GM23248 (cell line): ENCODE measurements around the gene TAF10. TPM values are rescaled to one million over a fixed set of nuclear protein-coding genes. Genes with fewer than 3 reads are reported as not detected.

Source experiments
- DNase-seq: peaks from one replicate; pipeline ENCODE4 v3.0.0-alpha.2; 2015
- H2AFZ ChIP-seq: fragments of 200-600 bp; sonication (generic); 2 replicates; pipeline ENCODE4 v1.6.1; 2016; ENCODE audit warnings: antibody characterized with exemption
- H3F3A ChIP-seq: fragments of 200-600 bp; sonication (generic); 2 replicates; pipeline ENCODE4 v1.6.1; 2016; ENCODE audit warnings: mild to moderate bottlenecking, antibody characterized with exemption, mixed run types; ENCODE audit not compliant: insufficient read depth
- H3K27ac ChIP-seq: fragments of 200-600 bp; sonication (generic); 2 replicates; pipeline ENCODE4 v1.5.1; 2016; ENCODE audit warnings: mild to moderate bottlenecking
- H3K27me3 ChIP-seq: fragments of 200-600 bp; sonication (generic); replicated peaks from 2 replicates; pipeline ENCODE4 v1.6.1; 2016; ENCODE audit warnings: mild to moderate bottlenecking; ENCODE audit not compliant: insufficient read depth
- H3K36me3 ChIP-seq: fragments of 200-600 bp; sonication (generic); 2 replicates; pipeline ENCODE4 v1.6.1; 2016; ENCODE audit warnings: low read depth, mild to moderate bottlenecking
- H3K4me1 ChIP-seq: fragments of 200-600 bp; sonication (generic); 2 replicates; pipeline ENCODE4 v1.6.1; 2016; ENCODE audit warnings: mild to moderate bottlenecking; ENCODE audit not compliant: insufficient read depth
- H3K4me2 ChIP-seq: fragments of 200-600 bp; sonication (generic); one replicate; pipeline ENCODE4 v1.6.1; 2016; ENCODE audit warnings: mild to moderate bottlenecking; ENCODE audit not compliant: unreplicated experiment
- H3K4me3 ChIP-seq: fragments of 200-600 bp; sonication (generic); 2 replicates; pipeline ENCODE4 v1.5.1; 2016; ENCODE audit warnings: mild to moderate bottlenecking
- H3K79me2 ChIP-seq: fragments of 200-600 bp; sonication (generic); 2 replicates; pipeline ENCODE4 v1.6.1; 2016; ENCODE audit warnings: mild to moderate bottlenecking; ENCODE audit not compliant: insufficient read depth
- H3K9ac ChIP-seq: fragments of 200-600 bp; sonication (generic); 2 replicates; pipeline ENCODE4 v1.6.1; 2016; ENCODE audit warnings: mild to moderate bottlenecking
- H3K9me2 ChIP-seq: fragments of 200-600 bp; sonication (generic); 2 replicates; pipeline ENCODE4 v1.6.1; 2016; ENCODE audit warnings: mixed run types, mild to moderate bottlenecking, moderate library complexity; ENCODE audit not compliant: insufficient read depth
- H3K9me3 ChIP-seq: fragments of 200-600 bp; sonication (generic); one replicate; pipeline ENCODE4 v1.6.1; 2017; ENCODE audit warnings: low read depth
- H4K20me1 ChIP-seq: fragments of 200-600 bp; sonication (generic); 2 replicates; pipeline ENCODE4 v1.6.0; 2016; ENCODE audit not compliant: insufficient read depth
- EZH2 ChIP-seq: fragments of 200-600 bp; sonication (generic); IDR thresholded peaks from 2 replicates; pipeline ENCODE4 v1.6.1; 2018; ENCODE audit warnings: antibody characterized with exemption, mild to moderate bottlenecking; ENCODE audit not compliant: insufficient read depth, poor library complexity, severe bottlenecking
- EZH2phosphoT487 ChIP-seq: fragments of 200-600 bp; sonication (generic); IDR thresholded peaks from 2 replicates; pipeline ENCODE4 v1.6.1; 2018; ENCODE audit warnings: antibody characterized with exemption, moderate library complexity, mild to moderate bottlenecking, low read depth; ENCODE audit not compliant: insufficient read depth
- WGBS, 2 experiments: methylation state at CpG; one replicate each; pipeline ENCODE4 v1.1.6; 2015 to 2017; ENCODE audit warnings: low lambda C conversion rate in 2 of 2, low coverage in 1 of 2; ENCODE audit errors: missing lambda C conversion rate in 2 of 2; 5-methylcytosine and 5-hydroxymethylcytosine counted together
- in situ Hi-C: fragments of 300-500 bp; cut with MboI; formaldehyde crosslinking; loops from 2 replicates; pipeline ENCODE4 v1.15.0; 2020
- polyA plus RNA-seq: library from polyadenylated mRNA; unstranded; fragments of >200 nt; fragmentation: Nextera tagmentation; extraction: Ambion mirVana; gene quantifications from 2 replicates; pipeline ENCODE4 v1.2.1, GENCODE V29; 2016
- total RNA-seq: library from RNA; depleted of rRNA; stranded (reverse); fragments of >200 nt; shearing (Covaris generic); gene quantifications from 2 replicates; pipeline ENCODE4 v1.2.3, GENCODE V29; 2014

TAF10 gene
- total and polyA plus RNA-seq, 2 experiments from 2014 or later = 67.9 to 172 TPM

DNA sequence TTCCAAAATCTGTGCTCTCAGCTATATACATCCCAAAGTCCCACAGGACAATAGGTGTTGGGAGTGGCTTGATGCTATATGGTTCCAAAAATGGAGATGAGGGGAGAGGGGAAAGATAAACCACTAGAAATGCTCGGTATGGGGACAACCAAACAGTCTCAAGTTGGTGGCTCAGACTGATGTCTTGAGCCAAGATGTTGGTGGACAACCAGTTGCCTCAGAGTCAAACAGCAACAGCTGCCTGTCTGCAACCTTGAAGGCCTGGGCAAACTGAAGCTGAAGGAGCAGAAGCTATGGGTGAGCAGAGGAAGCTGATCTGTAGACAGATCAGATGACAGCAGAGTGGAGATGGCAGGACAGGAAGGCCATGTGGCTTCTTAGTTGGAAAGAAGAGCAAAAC is 12.6 kb downstream of the TAF10 start:
- peaks cover 7% of the 10 kb centered on the region for H3F3A ChIP-seq
- H3K9me3 ChIP-seq = no peaks in the 10 kb centered on the region
- H3K4me1 ChIP-seq = peaks cover 8% of the 10 kb centered on the region
- H3K4me3 ChIP-seq = no peak overlapping the region
- peaks cover 36% of the 10 kb centered on the region; the same call in 1 of the 2 replicates for H3K36me3 ChIP-seq
- H3K79me2 ChIP-seq = peaks cover 72% of the 10 kb centered on the region
- no peak overlapping the region for H2AFZ ChIP-seq
- no peak for DNase-seq
- H3K4me2 ChIP-seq = no peak overlapping the region
- no peaks in the 10 kb centered on the region for H3K9me2 ChIP-seq
- no peak overlapping the region for H3K27ac ChIP-seq
- TF ChIP-seq EZH2 = no peak
- no peak for TF ChIP-seq EZH2phosphoT487
- 59 to 70% methylated on average over 1 of the region's 1 CpG for WGBS, 2 experiments
- in situ Hi-C loops = no loop called here
- no peaks in the 10 kb centered on the region for H4K20me1 ChIP-seq
- H3K27me3 ChIP-seq = no peaks in the 10 kb centered on the region
- H3K9ac ChIP-seq = no peak overlapping the region

DNA sequence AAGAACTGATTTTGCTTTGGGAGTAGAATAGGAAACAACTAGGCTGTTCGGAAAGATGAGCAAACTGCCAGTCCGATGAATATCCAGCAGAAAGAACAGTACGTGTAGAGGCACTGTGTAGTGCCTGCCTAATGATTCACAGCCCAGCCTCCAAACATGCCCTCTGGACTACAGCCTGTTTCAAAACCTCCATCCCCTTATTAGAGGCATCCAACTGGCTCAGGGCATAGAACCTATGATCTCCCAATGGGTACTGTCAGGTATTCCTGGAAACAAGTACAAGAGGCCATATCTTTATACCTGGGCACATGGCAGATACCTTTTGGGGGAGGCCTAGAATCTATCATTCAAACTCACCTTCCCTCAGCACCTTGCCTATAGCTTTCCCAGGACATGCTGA is 13.5 kb downstream of the TAF10 start:
- H2AFZ ChIP-seq = no peak overlapping the region
- H3F3A ChIP-seq = no peaks in the 10 kb centered on the region
- H3K9ac ChIP-seq = no peak overlapping the region
- WGBS, 2 experiments = 81 to 86% methylated on average over 3 of the region's 3 CpGs
- peaks cover 64% of the 10 kb centered on the region for H3K79me2 ChIP-seq
- TF ChIP-seq EZH2phosphoT487 = no peak
- no peak for TF ChIP-seq EZH2
- no peak for DNase-seq
- no peaks in the 10 kb centered on the region for H4K20me1 ChIP-seq
- H3K9me2 ChIP-seq = no peaks in the 10 kb centered on the region
- H3K36me3 ChIP-seq = peaks cover 36% of the 10 kb centered on the region; the same call in 1 of the 2 replicates
- no peaks in the 10 kb centered on the region for H3K27me3 ChIP-seq
- H3K27ac ChIP-seq = no peak overlapping the region
- H3K4me1 ChIP-seq = peaks cover 8% of the 10 kb centered on the region
- no peak overlapping the region for H3K4me3 ChIP-seq
- no peak overlapping the region for H3K4me2 ChIP-seq
- H3K9me3 ChIP-seq = no peaks in the 10 kb centered on the region
- in situ Hi-C loops = no loop called here

DNA sequence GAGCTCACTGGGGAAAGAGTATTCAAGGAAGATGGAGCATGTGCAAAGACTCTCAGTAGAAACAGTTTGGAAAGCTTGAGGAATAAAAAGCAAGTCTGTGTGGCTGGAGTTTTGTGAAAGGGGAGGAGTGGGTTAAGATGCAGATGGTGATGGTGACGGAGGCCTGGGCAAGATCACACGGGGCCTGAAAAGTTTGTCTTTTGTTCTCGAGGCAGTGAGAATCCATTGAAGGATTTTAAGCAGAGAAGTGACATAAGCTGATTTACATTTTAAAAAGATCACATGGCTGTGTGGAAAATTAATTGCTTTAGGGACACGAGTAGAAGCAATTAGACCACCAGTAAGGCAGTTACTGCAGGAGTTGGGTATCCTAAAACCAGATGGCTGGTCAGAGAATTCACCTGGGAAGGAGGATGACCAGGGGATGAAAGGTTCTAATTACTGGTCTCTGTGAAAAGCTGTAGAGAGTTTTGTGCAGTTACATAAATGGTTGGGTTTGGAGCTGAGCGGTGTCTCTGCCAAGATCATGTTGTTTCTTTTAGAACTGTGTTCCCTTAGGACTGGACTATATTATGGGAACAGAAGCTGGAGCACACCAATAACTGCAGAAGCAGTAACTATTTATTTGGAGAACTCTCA is 15.7 kb downstream of the TAF10 start:
- Histone ChIP-seq H3K4me1 (no peaks in the 10 kb centered on the region), H3K9ac (no peak overlapping the region), H3K27ac (no peak overlapping the region), H4K20me1 (no peaks in the 10 kb centered on the region), H3K79me2 (peaks cover 43% of the 10 kb centered on the region), H3F3A (no peaks in the 10 kb centered on the region), H3K36me3 (peaks cover 36% of the 10 kb centered on the region; the same call in 1 of the 2 replicates), H3K9me3 (no peaks in the 10 kb centered on the region), H2AFZ (no peak overlapping the region), H3K27me3 (no peaks in the 10 kb centered on the region), H3K4me3 (no peak overlapping the region), H3K4me2 (no peak overlapping the region), H3K9me2 (no peaks in the 10 kb centered on the region)
- TF ChIP-seq EZH2phosphoT487 (no peak), EZH2 (no peak)
- 54 to 63% methylated on average over 5 of the region's 5 CpGs for WGBS, 2 experiments
- in situ Hi-C loops = no loop called here
- DNase-seq = no peak

DNA sequence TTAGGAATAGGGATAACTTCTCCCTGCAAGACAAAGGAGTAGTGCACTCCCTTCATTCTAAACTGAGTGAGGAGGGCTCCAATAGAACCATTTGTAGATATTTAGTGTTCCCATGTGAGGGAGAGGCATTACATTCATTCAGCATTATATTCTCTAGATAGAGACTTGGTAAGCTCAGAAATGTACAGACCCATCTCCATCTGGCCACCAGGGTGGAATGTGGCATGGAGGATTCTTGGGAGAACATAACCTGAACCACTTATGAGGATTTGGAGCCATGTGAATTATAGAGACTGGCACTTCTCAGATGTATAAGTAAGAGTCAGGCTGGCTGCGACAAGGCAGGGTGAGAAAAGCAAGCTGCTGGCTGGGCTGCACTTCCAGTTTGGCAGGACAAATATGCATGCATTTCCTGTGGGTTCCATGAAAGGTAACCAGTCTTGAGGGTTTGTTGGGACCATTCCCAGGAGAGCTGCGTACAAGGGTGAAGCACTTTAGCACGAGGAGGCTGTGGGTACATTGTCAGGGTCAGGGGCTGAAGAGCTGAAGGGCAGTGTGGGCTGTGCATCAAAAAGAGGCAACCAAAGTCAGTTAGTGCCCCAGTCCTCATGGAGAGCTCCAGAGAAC is 17.8 kb downstream of the TAF10 start:
- DNase-seq = no peak
- H4K20me1 ChIP-seq = no peaks in the 10 kb centered on the region
- no peak overlapping the region for H2AFZ ChIP-seq
- peaks cover 21% of the 10 kb centered on the region; the same call in 1 of the 2 replicates for H3K36me3 ChIP-seq
- in situ Hi-C loops = no loop called here
- H3K27me3 ChIP-seq = no peaks in the 10 kb centered on the region
- peaks cover 22% of the 10 kb centered on the region for H3K79me2 ChIP-seq
- H3K9ac ChIP-seq = no peak overlapping the region
- no peaks in the 10 kb centered on the region for H3K4me1 ChIP-seq
- H3K4me2 ChIP-seq = no peak overlapping the region
- 82 to 83% methylated on average over 3 of the region's 3 CpGs for whole genome bisulfite sequencing, 2 experiments
- no peak for TF ChIP-seq EZH2
- no peak for TF ChIP-seq EZH2phosphoT487
- peaks cover 11% of the 10 kb centered on the region; the same call in 1 of the 2 replicates for H3F3A ChIP-seq
- H3K9me2 ChIP-seq = no peaks in the 10 kb centered on the region
- no peaks in the 10 kb centered on the region for H3K9me3 ChIP-seq
- H3K27ac ChIP-seq = no peak overlapping the region
- H3K4me3 ChIP-seq = no peak overlapping the region

DNA sequence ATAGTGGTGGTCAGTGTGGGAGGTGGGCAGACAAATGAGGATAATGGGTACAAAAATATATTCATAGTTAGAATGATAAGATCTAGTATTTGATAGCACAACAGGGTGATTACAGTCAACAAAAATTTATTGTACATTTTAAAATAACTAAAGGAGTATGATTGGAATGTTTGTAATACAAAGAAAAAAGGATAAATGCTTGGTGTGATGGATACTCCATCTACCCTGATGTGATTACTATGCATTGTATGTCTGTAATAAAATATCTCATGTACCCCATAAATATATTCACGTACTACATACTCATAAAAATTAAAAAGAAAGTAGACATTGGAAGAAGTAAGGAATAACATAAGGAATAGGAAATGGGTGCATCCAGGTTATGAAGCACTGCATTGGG is 24.0 kb downstream of the TAF10 start:
- no peak for DNase-seq
- H3F3A ChIP-seq = peaks cover 19% of the 10 kb centered on the region
- no peaks in the 10 kb centered on the region for H3K79me2 ChIP-seq
- no peaks in the 10 kb centered on the region for H3K27me3 ChIP-seq
- H3K27ac ChIP-seq = no peak overlapping the region
- H3K4me1 ChIP-seq = no peaks in the 10 kb centered on the region
- H3K4me3 ChIP-seq = no peak overlapping the region
- in situ Hi-C loops = no loop called here
- H3K9me3 ChIP-seq = no peaks in the 10 kb centered on the region
- H4K20me1 ChIP-seq = no peaks in the 10 kb centered on the region
- no peak overlapping the region for H3K4me2 ChIP-seq
- WGBS, 2 experiments = 89 to 98% methylated on average over 1 of the region's 1 CpG
- TF ChIP-seq EZH2 (no peak), EZH2phosphoT487 (no peak)
- H3K36me3 ChIP-seq = 0 out of 2 replicates have a peak, but pooled peaks cover 7% of the 10 kb centered on the region
- no peaks in the 10 kb centered on the region for H3K9me2 ChIP-seq
- H3K9ac ChIP-seq = no peak overlapping the region
- no peak overlapping the region for H2AFZ ChIP-seq
